Measurements from ENCODE around the gene CTSZ. TPM values are rescaled to one million over a fixed set of nuclear protein-coding genes. Genes with fewer than 3 reads are reported as not detected.

CTSZ gene
- total RNA-seq, 2 donors from 2014 or later = 55.9 to 76.6 TPM

- Mint-ChIP-seq H3K27ac (peak overlapping the region; percentile 71), H3K27me3 (ENCODE audit: insufficient read depth) (no peaks in the 10 kb centered on the region), H3K4me3 (peak overlapping the region; percentile 79), H3K36me3 (ENCODE audit: low read depth) (peaks cover 22% of the 10 kb centered on the region), H3K4me1 (peaks cover 38% of the 10 kb centered on the region), H3K9me3 (no peaks in the 10 kb centered on the region)
- DNase-seq = no peak
- Histone ChIP-seq H3K4me3 (ENCODE audit: low read length) (peak overlapping the region; percentile 98), H3K9me3 (ENCODE audit: control insufficient read depth, low read length) (no peaks in the 10 kb centered on the region), H3K4me1 (ENCODE audit: control insufficient read depth, insufficient read depth, low read length) (no peaks in the 10 kb centered on the region), H3K27me3 (ENCODE audit: control insufficient read depth, insufficient read depth, low read length, poor library complexity, severe bottlenecking) (no peaks in the 10 kb centered on the region), H3K9ac (ENCODE audit: extremely low read depth, low read length, poor library complexity, severe bottlenecking) (no peak overlapping the region), H3K36me3 (ENCODE audit: control insufficient read depth, insufficient read depth, low read length) (peaks cover 23% of the 10 kb centered on the region), H3K27ac (ENCODE audit: low read depth, low read length) (no peak overlapping the region)
- 90 to 95% methylated on average over 4 to 12 of the region's 12 CpGs for WGBS, 2 experiments (ENCODE audit: insufficient coverage in 1 of 2, insufficient read length in 1 of 2)
- TF ChIP-seq CTCF (conservative IDR thresholded peaks at IDR 0.05) = no peak
Measured at GRCh38 chr20:58982406-58983114, 24.5 kb downstream of the CTSZ start.

- Histone ChIP-seq H3K9me3 (ENCODE audit: control insufficient read depth, low read length) (no peaks in the 10 kb centered on the region), H3K27me3 (ENCODE audit: control insufficient read depth, insufficient read depth, low read length, poor library complexity, severe bottlenecking) (no peaks in the 10 kb centered on the region), H3K4me1 (ENCODE audit: control insufficient read depth, insufficient read depth, low read length) (no peaks in the 10 kb centered on the region), H3K36me3 (ENCODE audit: control insufficient read depth, insufficient read depth, low read length) (peaks cover 16% of the 10 kb centered on the region), H3K4me3 (ENCODE audit: low read length) (peak overlapping the region; percentile 98), H3K9ac (ENCODE audit: extremely low read depth, low read length, poor library complexity, severe bottlenecking) (peak overlapping the region; percentile 75), H3K27ac (ENCODE audit: low read depth, low read length) (no peak overlapping the region)
- WGBS, 2 experiments (ENCODE audit: insufficient coverage in 1 of 2, insufficient read length in 1 of 2) = 10 to 24% methylated on average over 17 to 29 of the region's 29 CpGs
- Mint-ChIP-seq H3K9me3 (peaks cover under 1% of the 10 kb centered on the region), H3K4me3 (peak overlapping the region; percentile 79), H3K27ac (peak overlapping the region; percentile 92), H3K27me3 (ENCODE audit: insufficient read depth) (no peaks in the 10 kb centered on the region), H3K4me1 (peaks cover 37% of the 10 kb centered on the region), H3K36me3 (ENCODE audit: low read depth) (peaks cover 14% of the 10 kb centered on the region)
- no peak for TF ChIP-seq CTCF (conservative IDR thresholded peaks at IDR 0.05)
- peak; percentile 63 for DNase-seq
Measured at GRCh38 chr20:58981628-58982364, 25.3 kb downstream of the CTSZ start.

- H3K36me3 ChIP-seq (ENCODE audit: control insufficient read depth, insufficient read depth, low read length) = peaks cover 9% of the 10 kb centered on the region
- Mint-ChIP-seq H3K27ac (peak within 1 kb of the TSS; percentile 92), H3K4me3 (peak within 1 kb of the TSS; percentile 79), H3K9me3 (peaks cover 3% of the 10 kb centered on the region), H3K36me3 (ENCODE audit: low read depth) (peaks cover 9% of the 10 kb centered on the region), H3K4me1 (peaks cover 32% of the 10 kb centered on the region), H3K27me3 (ENCODE audit: insufficient read depth) (no peaks in the 10 kb centered on the region)
- no peaks in the 10 kb centered on the region for H3K4me1 ChIP-seq (ENCODE audit: control insufficient read depth, insufficient read depth, low read length)
- 11 to 52% methylated on average over 18 to 107 of the region's 109 CpGs for WGBS, 2 experiments (ENCODE audit: insufficient coverage in 1 of 2, insufficient read length in 1 of 2)
- H3K4me3 ChIP-seq (ENCODE audit: low read length) = peak within 1 kb of the TSS; percentile 98
- DNase-seq = peak; percentile 96
- H3K9me3 ChIP-seq (ENCODE audit: control insufficient read depth, low read length) = peaks cover 4% of the 10 kb centered on the region
- peak within 1 kb of the TSS; percentile 75 for H3K9ac ChIP-seq (ENCODE audit: extremely low read depth, low read length, poor library complexity, severe bottlenecking)
- peak within 1 kb of the TSS; percentile 57 for H3K27ac ChIP-seq (ENCODE audit: low read depth, low read length)
- no peaks in the 10 kb centered on the region for H3K27me3 ChIP-seq (ENCODE audit: control insufficient read depth, insufficient read depth, low read length, poor library complexity, severe bottlenecking)
- no peak for TF ChIP-seq CTCF (conservative IDR thresholded peaks at IDR 0.05)
Measured at GRCh38 chr20:58980711-58981627, 26.1 kb downstream of the CTSZ start, which contains the start of gene NELFCD. Gene NELFCD, plus strand, starts transcription at chr20:58981256. Its CDS starts 54 bp downstream, at chr20:58981310.

All from endodermal cell (in vitro differentiated cells).